ENCODE data around the gene ARMCX5.

DNA sequence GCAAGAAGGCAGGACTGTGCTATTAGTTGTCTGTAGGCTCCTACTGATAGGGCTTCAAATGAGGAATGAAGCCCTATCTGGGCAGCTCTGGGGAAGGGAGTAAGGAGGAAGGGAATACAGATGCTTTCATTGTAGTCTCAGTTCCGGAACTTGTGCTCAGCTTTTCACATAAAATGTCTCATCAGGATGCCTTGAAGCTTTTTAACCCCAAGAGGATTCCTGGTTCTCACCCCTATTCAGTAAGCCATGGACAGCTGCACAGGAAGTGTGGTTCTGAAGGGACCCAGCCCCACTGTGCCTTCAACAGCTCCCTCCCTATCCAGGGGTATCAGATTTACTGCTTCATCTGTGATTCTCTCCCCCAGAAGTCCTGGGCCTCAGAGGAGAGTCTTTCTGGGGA is 5.0 kb downstream of the ARMCX5 start:
- no peak for TF ChIP-seq CTCF (IDR thresholded peaks at IDR 0.05; ENCODE audit: insufficient read depth, low read depth, low read length)
- no peak for TF ChIP-seq EZH2 (IDR thresholded peaks at IDR 0.05; ENCODE audit: insufficient read depth, low read length)
